Stimulated activated CD8-positive, alpha-beta memory T cell treated with anti-CD3 and anti-CD28 coated beads, Interleukin-2, amount 100 ng/mL, for 1 hour (primary cell): ENCODE results near the gene MET.
"Not testable (repeated sequence)": the region's sequence is repeated elsewhere in the genome, so short reads cannot be mapped to it uniquely, and the experiment has no call there.

Source experiments
- DNase-seq, 2 donors: peaks; one replicate each; pipeline ENCODE4 v3.0.0-alpha.2; 2020; ENCODE audit warnings: low read depth in 2 of 2

The MET gene

DNA sequence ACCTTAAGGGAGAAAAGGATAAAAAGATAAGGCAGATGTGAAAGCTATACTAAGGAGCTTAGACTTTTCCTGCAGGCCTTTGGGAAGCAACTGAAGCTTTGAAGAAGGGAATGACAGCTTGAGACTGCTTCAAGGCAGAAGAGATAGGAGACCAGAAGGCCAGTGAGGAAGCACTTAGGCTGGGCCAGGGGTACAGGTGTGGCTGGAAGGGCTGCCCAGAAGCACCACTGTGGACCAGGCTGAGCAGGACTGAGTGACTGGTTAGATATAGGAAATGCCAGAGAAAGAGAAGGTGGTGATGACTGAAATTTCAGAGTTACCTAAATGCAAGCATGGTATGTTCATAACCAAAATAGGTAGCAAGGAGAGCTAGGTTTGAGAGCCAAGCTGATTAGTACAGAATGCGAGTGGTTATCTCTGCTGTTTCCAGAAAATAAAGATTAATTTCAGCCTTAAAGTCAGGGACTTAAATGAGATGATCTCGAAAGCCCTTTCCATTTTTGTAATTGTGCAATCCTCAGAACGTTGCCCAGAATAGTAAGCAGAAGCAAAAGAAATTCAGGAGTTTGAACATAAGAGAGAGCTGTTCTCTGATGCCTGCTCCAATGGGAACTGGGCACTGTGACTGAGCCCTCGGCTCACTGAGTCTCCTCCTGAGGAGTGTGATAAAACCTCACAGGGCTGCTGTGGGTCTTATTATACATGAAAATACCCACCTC is 54.9 kb downstream of the MET start:
- no peak for DNase-seq

DNA sequence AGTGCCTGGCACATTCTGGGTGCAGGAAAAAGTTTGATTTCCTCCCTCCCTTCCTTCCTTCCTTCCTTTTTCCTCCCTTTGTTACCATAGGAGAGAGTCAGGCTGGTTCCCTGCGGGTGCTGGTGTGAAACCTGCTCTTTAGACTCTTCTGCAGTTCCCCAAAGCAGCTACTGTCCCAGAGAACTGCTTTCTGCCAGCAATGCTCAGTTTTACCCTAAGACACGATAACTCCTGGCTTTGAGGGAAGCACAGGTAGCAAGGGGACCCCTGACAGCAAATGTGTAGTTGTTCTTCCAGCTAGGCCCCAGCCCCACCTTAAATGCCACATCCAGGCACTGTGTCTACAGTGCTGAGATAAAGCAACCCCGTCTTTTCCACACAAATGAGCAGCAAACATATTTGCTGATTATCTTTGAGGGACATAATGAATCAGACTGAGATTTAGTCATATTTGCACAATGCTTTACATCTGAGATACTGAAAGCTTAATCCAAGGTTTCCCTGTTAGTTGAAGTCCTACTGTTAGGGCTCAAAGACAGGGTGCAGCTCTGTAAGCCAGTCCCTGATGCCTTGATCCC is 55.5 kb downstream of the MET start:
- DNase-seq, result no peak

DNA sequence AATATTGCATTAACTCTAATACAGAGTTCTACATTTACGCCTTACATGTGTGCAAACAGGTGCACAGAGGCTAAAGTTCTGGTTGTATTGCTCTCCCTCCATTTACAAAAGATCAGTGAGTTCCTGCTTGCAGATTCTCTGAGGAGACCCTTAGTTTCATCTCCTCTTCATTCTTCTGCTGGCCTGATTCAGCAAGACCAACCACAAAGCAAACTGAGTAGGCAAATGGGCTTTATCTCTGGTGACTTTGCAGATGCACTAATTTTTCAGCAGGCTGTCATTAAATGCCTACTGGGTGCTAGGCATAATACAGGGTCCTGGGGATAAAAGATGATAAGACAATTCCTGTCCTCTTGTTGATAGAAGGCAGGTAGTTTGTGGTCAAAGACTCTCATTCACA is 56.4 kb downstream of the MET start:
- no peak for DNase-seq

DNA sequence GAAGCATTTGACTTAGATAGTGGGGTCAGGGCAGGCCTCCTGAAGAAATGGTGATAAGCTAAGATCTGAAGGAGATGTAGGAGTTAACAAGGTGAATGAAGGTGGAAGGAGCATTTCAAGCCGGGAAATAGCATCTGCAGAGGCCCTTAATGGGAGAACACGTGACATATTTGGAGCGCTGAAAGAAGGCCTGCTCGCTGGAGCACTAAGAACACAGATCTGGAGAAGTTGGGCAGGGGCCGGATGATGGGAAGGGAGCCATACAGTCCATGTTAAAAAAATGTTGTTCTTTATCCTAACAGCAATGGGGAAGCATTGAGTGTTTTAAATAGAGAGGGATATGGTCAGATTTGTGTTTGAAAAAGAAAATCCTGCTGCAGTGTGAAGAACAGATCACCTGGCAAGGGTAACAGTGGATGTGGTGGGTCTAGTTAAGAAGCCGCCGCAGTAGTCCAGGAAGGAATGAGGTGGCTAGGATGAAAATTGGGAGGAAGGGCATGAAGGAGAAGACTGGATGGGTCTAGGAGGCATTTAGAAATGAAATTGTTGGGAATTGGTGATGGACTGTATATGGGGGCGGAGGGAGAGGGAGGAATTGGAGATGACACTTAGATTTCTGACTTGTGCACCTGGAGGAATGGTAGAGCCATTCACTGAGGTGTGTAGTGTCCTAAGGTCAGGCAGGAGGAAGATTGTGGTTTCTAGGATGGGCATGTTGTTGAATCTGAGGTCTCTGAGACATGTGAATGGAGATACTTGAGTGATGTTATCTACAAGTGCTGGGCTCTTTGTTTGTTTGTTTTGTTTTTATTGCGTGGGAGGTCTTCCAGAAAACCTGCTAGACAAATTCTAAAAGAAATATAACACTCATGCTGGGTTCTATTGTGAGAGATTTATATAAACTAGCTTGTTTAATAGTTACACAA is 58.4 kb downstream of the MET start:
- DNase-seq, result no peak

DNA sequence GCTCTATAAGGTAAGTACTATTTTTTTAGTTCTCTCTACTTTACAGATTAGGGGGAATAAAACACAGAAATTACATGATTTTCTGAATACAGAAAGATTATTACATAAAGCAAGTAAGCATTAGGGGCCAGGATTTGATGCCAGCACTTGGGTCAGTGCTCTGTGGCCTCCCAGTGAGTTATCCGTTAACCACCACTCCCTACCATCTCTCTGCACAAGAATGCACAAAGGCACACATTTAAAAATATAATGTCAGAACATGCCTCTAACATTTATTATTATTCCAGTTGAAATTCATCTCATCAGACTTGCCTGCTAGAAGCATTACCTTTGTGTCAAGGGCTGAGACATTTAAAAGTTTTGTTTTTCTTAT is 59.0 kb downstream of the MET start:
- DNase-seq, result no peak

DNA sequence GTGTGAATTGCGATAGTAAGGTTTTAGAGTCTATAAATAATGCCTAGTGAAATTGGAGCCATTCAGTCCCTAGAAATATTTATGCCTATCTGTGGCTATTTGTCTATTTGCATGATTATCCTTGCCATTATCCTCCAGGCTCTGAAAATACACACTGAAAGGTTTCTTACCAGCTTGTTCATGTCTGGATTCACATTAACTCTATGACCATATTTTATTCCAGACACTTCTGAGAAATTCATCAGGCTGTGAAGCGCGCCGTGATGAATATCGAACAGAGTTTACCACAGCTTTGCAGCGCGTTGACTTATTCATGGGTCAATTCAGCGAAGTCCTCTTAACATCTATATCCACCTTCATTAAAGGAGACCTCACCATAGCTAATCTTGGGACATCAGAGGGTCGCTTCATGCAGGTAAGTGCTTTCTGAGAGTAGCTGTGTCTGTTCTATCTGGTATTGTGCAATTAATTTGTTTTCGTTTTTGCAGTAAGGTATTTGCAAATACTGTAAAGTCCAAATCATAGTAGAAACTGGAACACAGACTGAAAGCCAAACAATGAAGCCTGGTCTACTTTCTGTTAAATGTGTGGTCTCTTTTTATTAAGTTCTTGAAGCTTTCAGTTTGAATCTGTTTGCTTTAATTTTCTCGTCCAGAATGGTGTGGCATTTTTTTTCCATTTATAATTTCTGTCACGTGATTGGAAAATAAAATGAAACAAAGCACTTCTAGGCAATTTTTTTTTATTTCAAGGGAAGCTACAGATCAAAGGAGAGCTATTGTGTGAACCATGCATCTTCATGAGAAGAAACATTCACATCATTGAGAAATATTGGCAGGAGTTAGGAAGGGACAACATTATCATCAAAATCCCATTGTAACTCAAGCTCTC is 59.7 kb downstream of the MET start:
- DNase-seq, result no peak

DNA sequence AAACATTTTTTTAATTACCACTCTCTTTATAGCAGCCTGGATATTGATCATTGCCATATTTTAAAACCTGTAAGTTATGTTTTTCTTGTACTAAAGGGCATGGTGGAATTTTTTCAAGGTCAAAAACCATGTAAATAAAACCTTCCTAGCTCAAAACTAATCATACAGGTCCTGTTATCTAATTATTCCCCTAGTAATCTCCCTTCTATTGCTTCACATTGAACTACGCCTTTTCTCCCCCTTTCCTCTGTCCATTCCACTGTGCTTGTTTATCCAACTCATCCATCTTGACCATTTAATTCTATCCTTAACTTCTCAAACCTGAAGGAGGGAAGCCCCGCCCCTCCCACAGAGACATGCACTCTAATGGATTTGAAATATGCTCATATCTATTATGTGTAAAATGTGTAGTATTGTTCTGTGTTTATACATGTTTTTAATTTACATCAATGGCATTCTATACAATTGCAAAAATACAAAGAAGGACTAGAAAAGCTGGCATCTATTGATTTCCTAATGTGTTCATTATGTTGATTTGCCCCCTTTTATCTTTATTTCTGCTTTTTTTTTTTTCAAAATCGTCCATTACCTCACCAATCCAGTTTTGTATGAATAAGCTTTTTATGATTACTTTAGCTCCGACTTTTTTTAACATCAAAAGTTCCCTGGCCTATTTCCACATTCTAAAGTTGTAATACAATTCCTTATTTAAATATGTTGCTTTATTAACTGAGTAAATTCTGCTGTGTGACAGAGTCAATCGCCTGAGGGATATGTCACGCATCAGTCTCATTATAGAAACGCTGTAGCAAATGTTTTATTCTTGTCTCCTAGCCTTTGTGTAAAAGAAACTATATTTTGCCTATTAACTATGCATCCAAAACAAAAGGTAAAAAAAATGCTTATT is 61.0 kb downstream of the MET start:
- DNase-seq, result no peak

DNA sequence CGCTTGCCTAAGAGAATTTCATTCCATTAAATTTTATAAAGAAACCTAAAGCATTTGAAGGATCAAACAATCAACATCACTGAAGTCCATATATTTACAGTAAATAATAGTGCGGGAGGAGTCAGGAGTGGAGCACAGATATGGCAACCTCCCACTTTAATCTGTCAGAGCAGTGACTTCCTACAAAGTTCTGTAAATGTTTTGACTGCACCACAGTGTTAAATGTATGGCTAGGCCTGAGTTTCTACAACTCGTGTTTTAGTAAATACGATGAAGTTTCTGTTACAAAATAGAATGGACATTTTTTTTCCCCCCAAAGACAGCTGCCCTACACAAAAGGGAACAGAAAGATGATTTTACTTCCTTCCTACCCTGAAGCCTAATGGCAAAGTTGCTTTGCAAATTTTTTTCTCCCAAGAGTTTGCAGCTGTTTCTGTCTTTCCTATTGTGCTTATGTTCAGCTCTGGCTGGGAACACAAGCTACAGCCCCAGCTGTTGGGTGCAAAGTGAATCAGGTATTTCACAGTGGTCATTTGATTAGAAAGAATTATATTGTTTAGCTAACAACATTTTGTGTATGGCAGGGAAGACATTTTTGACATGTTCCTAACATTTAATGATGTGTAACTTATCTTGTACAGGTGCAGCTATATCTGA is 62.1 kb downstream of the MET start:
- DNase-seq, result no peak

DNA sequence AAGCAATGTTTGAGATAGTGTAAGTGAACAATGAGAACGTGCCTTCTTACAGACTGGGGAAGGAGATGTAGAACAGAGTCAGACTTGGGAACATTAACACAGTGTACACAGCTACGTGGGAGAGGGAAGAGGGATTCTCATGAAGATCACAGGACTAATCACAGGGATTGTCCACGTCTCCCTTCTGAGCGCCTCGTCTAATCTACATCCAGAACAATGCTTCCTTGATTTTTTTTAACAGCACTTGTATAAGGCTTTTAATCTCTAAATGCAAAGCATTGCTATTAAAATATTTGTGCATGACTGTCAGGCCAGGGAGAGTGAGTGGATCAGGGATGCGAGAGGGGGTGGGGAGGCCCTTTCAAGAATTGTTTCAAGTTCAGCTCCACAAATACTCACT is 62.7 kb downstream of the MET start:
- no peak for DNase-seq

DNA sequence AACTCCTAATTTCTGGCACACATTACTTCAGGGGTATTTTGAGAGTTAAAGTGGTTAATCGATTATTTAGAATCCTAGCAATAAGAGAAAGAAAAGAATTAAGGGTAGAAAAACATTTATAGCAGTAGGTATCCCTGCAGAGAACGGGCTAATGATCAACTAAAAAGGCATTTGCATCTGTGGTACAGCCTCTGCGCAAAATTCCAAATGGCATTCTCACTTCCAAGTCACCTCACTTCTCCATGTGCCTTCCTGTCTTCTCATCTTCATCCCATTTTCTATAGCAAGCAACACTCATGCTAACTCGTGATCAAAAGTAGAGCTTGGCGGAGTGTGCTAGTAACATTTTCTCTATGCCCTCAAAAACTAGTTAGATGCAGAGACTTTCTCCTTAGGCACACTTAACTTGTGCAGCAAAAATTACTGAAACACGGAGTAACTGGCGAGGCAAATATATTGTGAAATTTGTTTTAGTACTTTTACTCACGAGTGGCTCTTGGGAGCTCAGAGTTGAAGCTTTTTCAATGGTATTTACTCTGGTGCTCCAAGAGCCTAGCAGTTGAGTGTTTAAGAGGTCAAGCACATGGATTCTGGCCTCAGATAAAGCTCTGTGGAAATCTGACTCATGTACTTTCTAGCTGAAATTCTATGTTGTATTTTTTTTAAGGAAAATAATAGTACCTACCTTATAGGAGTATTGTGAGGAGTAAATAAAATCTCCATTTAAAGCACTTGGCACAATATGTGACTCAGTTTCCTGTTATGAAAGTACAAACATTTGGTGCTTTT is 65.1 kb downstream of the MET start:
- DNase-seq, result no peak

DNA sequence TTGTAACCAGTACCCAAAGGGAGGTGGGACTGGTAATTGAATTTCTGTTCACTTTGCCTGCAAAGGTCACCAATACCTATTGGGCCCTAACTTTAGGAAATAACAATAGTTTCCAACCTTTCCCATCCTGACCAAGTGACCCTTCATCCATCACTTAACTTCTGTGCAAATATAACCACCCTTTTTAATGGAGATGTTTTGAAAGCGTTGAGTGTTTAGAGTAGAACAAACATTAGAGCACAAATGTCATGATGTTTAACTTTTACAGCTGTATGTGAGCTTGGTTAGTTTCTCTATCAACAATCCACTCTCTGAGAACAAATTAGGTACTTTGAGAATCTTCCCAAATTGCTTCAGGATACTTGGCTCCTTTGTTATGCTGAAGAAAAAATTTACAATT is 66.4 kb downstream of the MET start:
- no peak for DNase-seq

DNA sequence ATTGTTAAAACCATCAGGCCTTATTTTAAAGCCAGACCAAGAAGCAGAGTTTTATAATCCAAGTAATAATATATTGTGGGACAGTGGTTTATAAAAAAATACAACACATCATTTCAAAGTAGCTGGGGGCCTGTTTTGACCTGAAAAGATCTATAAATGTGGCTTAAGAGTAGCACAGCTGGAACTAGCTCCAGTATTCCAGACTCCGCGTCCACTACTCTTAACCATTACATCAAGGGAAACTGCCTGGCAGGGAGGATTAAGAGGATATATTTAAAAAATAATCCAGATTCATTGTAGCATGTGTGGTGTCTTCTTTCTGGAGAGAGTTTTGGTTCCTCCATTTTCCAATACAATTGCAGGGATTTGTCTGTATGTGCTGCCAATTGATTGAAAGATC is 67.3 kb downstream of the MET start:
- no peak for DNase-seq

DNA sequence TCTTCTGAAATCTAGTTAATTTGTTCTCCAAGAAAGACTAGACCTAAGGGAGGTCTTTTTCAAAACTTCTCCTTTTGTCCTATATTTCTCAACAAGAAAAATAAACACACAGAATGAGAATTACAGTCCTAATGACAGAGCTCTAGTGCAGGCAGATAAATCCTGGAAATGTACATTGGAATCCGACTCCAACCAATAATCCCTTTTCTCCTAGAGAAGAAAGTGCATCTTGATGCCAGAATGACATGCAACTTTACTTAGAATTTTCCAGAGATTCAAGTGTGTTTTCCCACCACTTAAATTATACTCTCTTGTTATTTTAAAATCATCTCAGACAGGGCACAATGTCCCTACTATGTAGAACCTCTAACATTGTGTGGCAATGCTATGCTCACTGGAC is 68.2 kb downstream of the MET start:
- no peak for DNase-seq

DNA sequence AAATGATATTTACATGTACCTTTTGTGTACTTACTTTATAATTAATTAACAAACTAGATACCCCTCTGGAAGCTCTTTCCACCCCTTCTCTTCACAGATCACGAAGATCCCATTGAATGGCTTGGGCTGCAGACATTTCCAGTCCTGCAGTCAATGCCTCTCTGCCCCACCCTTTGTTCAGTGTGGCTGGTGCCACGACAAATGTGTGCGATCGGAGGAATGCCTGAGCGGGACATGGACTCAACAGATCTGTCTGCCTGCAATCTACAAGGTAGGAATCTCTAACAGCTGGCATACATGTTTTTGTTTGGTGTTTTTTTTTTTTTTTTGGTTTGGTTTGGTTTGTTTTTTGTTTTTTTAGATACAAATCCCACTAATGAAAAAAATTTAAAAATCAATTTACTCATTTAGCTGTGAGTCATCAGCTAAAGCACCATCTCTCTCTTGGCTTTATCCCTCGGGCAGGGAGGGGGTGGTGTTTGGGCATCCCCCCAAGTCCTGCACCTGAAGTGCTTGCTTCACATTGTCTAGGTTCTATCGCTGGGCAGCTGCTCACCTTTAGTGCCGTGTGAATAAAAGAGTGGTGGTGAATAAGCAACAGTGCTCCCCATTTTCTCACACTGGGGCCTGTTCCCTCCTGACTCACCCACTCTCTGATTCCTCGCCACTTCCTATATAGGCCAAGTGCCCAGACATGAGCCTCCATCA is 68.9 kb downstream of the MET start:
- no peak for DNase-seq

DNA sequence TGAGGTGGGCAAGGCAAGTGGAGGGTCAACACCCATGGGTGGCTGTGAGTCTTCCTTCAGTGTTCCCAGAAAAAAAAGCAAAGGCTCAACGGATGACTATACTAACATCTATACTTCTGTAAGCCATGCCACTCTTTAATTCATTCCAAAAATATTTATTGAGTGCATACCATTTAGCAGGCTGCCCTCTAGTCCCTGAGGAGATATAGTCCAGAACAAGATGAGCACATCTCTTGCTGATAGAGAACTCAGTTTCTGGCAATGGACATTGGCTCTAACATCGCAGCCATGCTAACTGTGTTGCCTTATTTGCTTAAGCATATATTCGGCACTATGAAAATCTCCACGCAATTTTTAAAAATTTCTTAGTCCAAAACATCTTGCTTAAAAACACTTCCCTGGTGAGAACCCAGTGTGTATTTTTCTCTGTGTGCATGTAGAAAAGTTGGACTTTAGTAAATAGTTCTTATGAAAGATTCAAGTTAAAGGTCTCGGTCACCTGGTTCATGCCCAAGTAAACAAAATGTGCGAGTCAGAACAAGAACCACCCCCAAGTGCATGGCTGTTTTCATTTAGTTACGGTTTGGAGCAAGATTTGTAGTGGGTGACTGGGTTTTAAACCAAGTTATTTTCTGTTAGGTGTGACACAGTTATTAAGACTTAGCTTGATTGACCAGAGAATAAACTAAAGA is 69.8 kb downstream of the MET start:
- DNase-seq, result no peak

DNA sequence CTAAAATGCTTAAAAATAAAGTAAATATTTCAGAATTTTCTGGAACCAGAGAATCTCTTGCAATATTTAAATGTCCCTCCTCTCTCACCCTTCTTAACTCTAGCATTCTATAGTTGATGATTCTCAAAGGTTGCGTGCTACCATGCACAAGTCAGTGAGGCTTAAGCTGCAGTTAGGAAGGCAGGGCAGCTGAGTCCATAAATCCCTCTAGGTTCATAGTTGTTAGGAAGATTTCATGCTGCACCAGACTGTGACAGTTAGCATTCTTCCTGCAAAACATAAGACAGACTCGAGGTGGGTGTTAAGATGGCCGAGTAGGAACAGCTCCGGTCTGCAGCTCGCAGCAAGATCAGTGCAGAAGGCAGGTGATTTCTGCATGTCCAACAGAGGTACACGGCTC is 70.6 kb downstream of the MET start:
- no peak for DNase-seq

DNA sequence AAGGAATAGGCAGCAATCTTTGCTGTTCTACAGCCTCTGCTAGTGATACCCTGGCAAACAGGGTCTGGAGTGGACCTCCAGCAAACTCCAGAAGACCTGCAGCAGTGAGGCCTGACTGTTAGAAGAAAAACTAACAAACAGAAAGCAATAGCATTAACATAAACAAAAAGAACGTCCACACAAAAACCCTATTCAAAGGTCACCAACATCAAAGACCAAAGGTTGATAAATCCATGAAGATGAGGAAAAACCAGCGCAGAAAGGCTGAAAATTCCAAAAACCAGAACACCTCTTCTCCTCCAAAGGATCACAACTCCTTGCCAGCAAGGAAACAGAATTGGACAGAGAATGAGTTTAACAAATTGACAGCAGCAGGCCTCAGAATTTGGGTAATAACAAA is 71.8 kb downstream of the MET start:
- not testable (repeated sequence) for DNase-seq

DNA sequence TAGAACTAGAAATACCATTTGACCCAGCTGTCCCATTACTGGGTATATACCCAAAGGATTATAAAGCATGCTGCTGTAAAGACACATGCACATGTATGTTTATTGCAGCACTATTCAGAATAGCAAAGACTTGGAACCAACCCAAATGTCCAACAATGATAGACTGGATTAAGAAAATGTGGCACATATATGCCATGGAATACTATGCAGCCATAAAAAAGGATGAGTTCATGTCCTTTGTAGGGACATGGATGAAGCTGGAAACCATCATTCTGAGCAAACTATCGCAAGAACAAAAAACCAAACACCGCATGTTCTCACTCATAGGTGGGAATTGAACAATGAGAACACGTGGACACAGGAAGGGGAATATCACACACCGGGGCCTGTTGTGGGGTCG is 74.4 kb downstream of the MET start:
- not testable (repeated sequence) for DNase-seq
